ENCODE measurements around the gene ANGPTL8. TPM values are rescaled to one million over a fixed set of nuclear protein-coding genes. Genes with fewer than 3 reads are reported as not detected.

Gene ANGPTL8
- total RNA-seq, 1 donor from 2014 or later: not detected

DNA sequence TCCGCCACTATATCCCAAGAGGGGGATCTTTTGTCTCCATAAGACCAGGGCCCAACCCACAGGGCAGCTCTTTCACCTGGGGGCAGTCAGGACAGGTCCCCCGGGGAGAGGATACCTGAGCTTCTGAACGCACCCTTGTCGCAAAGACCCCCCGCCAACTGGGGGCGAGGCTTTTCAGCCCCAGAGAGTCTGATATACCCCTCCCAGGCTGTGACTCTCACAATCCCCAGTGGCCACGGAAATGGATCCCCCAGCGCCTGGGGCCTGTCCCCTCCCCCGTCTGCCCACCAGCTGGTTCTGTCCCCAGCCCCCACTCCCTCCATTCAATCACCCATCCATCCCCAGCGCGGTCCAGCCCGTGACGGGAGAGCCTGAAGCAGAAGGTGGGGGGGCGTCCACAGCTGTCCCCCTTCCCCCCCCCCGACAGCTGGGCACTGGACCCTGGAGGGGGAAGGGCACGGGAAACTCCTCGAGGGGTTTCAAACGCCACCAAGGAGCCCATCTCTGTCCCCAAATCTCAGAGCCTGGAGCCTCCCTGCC is 22.1 kb downstream of the ANGPTL8 start:
- ATAC-seq: no peak

DNA sequence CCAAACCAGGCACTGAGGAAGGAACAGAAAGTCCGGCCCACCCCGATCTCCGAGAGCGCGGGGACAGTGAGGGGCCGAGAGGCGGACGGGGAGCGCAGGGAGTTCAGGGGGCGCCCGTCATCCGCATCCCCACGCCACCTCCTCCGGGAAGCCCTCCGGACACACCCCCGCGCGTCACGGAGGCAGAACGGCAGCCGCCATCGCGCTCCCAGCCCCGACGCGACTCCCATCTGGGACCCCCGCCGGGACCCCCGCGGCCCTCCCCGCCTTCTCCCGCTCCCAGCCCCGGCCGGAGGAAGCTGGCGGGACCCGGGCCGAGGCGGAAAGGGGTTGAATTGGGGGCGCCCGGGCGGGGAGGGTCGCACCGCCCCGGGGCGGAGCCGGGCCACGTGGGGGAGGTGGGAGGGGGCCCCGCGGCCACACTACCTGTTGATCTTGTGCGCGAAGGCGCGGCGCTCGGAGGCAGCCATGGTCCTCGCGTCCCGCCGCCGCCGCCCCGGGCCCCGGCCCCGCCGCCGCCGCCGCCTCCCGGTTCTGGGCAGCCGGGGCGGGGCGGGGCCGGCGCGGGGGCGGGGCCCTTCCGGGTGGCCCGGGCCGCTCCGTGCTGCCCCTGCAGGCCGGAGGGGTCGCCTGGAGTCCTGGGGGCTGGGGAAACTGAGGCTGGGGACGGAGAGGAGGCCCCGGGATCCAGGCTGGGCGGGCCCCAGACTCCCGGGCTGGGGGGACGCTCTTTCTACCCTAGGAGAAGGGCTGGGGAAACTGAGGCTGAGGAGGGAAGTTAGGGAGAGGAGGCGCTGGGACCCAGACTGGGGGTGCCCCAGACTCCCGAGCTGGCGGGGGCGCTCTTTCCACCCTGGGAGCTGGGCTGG is 22.8 kb downstream of the ANGPTL8 start, which contains the start of gene DOCK6:
DOCK6 (minus strand) TSS at position 554 of the 869 bp plus-strand sequence; CDS start at position 470, 84 bp downstream.
- peak; percentile 7 for ATAC-seq

DNA sequence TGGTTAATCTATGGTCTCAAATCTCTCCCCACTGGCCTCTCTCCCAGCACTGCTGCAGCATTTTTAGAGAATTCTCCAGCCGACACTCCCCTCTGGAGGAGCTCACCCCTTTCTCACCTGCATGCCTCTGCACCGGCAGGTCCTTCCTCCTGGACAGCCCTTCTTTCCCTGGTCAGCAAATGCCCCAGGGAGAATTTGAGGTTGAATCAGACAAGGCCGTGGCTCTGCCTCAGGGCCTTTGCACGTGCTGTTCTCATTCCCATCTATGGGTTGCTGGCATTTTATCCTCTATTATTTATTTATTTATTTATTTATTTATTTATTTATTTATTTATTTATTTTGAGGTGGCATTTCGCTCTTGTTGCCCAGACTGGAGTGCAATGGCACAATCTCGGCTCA is 24.3 kb downstream of the ANGPTL8 start:
- ATAC-seq: no peak

DNA sequence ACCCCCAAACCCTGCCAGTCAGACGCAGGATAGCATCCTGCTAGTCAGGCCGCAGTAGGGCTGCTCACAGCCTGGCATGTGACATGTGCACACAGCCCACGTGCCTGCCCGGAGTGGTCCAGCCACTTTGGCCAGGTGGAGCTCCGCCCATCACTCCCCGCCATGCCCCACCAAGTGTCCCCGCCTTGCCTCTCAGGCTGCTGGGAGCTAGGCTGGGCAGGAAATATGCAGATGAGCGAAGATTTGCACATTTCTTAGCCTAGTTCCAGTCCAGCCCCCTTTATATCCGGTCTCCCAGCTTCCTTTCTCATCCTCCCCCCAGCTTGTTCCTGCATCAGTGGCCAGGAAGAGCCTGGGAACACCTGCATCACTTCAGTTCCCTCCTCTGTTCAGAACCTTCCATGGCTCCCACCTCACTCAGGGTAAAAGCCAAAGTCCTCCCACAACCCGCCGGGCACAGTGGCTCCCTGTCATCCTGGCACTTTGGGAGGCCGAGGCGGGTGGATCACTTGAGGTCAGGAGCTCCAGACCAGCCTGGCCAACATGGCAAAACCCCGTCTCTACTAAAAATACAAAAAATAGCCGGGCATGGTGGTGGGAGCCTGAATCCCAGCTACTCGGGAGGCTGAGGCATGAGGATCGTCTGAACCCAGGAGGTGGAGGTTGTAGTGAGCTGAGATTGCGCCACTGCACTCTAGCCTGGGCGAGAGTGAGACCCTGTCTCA is 25.2 kb downstream of the ANGPTL8 start:
- peak; percentile 83 for ATAC-seq

DNA sequence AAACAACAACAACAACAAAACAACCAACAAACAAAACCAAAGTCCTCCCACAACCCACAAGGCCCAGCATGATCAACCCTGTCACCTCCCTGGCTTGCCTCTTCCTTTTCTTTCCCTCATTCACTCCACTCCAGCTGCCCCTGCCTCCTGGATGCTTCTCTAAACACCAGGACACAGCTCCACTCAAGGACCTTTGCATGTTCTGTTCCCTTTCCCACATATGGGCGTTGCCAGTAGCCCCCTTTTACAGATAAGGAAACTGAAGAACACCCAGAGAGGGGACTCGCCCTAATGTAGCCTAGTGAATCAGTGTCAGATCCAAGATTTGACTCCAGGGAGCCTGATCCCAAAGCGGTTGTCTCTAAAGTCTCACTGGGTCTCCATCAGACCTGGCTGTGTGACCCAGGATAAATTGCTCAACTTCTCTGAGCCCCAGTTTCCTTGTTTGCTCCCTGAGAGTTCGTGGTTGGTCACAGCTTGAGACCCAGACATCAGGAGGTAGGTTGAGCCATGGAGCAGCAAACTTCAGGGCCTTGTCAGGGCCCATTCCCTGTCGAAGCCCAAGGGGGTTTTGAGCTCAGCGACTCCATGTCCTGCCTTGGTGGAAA is 25.9 kb downstream of the ANGPTL8 start:
- no peak for ATAC-seq

DNA sequence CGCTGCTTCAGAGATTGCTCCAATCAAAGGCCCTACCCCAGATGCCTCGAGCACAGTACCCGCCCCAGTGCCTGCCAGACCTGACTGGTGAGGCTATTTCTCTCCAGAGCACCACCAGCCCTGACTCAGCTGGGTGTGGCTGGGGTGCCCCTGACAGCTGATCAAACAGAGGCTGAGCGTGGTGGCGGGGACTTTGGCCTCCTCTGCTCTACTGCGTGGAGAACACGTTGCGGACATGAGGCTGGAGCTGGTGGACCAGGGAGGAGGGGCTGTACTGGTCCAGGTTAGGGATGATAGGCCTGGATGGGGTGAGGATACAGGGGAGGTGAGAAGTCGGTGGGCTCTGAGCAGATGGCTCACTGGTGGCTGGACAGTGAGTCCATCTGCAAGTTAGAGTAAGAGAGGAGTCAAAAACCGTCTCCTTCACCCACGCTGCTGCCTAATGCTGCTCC is 26.4 kb downstream of the ANGPTL8 start:
- ATAC-seq: peak; percentile 90

DNA sequence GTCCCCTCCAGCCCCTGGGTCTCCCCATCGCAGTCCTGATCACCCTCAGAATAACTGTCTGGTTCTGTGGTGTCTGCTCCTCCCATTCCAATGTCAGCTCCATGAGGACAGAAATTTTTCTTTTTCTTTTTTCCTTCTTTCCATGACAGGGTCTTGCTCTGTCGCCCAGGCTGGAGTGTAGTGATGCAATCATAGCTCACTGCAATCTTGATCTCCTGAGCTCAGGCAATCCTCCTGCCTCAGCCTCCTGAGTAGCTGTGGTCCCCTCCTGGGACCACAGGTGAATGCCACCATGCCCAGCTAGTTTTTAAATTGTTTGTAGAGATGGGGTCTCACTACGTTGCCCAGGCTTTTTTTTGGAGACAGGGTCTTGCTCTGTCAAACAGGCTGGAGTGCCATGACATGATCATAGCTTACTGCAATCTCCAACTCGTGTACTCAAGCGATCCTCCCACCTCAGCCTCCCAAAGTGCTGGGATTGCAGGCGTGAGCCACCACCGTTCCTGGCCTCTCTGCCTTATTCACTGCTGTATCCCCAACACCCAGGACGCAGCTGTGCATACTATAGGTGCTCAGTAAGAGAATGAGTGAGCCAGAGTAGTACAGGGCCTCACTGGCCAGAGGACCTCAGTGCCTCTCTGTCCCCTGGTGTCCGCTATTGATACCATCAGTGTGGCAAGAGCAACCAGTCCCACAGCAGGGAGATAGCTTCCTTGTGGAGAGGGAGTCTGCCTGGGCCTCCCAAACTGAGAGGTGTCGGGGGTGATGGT is 28.1 kb downstream of the ANGPTL8 start:
- ATAC-seq: no peak

DNA sequence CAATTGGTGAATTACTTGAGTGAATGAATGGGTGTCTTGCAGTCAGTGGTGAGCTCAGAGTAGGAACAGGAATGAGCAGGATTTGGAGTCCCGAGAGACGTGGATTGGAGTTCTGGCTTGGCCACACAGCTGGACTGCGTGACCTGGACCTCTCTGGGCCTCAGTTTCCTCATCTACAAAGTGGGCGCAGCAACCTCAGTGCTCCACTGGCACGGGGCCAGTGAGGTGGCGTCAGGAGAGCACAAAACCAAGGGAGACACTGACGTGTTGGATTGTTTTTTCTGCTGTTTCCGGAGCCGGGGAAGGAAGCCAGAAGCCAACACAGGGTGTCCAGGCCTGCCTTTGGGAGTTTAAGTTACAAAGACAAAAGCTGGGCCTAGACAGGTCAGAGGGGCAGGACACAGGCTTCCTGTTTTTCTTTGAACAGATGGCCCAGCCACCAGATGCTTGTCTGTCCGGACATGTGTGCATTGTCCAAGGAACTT is 29.4 kb downstream of the ANGPTL8 start:
- ATAC-seq: peak; percentile 13

DNA sequence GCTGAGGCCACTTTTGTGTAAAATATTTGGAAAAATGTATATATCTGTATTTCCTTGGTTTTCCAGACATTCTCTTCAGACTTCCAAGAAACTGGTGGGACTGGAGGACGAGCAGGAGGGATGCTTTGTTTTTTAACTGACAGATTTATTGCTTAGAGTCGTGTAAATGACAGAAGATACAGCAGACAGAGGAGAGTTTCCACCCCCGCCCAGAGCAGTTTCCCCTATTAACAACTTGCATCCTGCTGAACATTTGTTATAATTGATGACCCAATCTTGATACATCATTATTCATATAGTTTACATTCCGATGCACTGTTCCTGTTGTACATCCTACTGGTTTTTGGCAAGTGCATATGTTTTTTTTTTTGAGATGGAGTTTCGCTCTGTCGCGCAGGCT is 30.0 kb downstream of the ANGPTL8 start:
- ATAC-seq: no peak

DNA sequence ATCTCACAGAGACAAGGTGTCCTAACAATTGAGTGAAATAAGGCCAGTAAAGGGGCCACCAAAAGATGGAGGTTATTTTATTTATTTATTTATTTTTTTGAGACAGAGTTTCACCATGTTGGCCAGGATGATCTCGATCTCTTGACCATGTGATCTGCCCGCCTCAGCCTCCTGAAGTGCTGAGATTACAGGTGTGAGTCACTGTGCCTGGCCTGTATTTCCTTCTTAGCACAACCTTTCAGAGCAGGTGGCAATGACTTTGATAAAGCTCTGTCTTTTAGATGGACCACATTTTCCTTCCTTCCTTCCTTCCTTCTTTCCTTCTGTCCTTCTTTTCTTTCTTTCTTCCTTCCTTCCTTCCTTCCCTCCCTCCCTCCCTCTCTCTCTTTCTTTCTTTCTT is 33.9 kb downstream of the ANGPTL8 start:
- no peak for ATAC-seq

DNA sequence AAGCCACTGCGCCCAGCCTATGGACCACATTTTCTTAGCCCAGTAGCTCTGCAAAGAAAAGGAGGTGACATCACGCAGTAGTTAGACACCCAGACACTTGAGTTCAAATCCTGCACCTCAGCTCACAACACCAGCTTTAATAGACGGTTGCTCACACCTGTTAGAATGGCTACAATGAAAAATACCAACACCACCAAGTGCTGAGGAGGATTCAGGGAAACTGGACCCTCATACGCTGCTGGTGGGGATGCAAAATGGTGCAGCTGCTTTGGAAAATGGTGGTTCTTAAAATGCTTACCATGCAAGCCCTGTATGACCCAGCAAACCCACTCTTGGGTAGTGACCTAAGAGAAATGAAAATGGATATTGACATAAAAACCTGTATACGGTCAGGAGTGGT is 34.6 kb downstream of the ANGPTL8 start:
- no peak for ATAC-seq

DNA sequence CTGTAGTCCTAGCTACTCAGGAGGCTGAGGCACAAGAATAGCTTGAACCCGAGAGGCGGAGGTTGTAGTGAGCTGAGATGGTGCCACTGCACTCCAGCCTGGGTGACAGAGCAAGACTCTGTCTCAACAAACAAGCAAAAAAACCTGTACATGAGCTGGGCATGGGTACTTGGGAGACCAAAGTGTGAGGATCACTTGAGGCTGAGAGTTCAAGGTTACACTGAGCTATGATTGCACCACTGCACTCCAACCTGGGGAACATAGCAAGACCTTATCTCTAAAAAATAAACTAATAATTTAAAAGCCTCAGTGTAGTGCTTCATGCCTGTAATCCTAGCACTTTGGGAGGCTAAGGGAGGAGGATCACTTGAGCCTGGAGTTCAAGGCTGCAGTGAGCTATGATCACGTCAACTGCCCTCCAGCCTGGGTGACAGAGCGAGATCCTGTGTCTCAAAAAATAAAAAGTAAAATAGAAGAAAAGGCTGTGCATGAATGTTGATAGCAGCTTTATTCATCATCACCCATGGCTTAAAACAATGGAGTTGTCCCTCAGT is 35.2 kb downstream of the ANGPTL8 start:
- no peak for ATAC-seq

DNA sequence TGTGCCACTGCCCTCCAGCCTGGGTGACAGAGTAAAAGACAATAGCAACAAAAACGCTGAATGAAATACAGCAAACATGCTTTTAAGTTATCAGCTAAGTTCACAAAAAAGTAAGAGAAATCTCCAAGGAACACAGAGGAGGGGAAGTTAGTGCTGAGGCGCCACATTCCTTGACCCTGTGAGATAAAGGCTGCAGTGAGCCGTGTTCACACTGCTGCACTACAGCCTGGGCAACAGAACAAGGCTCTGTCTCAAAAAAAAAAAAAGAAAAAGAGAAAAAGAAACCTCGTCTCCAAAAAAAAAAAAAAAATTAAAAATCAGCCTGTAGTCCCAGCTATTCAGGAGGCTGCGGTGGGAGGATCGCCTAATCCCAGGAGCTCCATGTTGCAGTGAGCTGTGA is 39.3 kb downstream of the ANGPTL8 start:
- no peak for ATAC-seq

DNA sequence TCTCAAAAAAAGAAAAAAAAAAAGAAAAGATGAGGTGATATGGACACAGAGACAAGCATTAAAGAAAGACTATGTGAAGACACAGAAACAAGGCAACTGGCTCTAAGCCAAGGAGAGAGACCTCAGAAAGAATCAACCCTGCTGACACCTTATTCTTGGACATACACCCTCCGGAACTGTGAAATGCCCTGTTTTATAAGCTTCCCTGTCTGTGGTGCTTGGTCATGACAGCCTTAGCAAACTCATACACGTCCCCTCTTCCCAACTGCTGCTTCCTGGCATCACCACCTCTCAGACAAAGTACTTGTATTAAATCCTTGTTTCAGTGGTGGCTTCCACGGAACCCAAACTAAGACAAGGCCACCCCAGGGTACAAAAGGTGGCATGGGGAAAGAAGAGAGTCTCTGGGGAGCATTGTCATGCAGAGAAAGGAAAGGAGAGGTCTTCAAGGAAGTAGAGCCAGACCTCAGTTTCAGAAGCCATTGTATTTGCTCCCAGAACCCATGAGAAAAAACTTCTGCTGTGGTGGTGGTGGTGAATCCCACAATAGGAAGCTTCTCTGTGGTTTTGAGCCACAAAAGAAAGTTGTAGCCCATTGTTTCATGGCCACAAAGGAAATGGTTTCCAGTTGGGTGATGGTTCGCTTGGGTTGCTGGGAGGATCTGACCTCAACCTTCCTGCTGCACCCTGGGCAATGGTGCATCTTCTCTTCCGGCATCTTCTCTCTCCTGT is 40.3 kb downstream of the ANGPTL8 start:
- peak; percentile 49 for ATAC-seq

DNA sequence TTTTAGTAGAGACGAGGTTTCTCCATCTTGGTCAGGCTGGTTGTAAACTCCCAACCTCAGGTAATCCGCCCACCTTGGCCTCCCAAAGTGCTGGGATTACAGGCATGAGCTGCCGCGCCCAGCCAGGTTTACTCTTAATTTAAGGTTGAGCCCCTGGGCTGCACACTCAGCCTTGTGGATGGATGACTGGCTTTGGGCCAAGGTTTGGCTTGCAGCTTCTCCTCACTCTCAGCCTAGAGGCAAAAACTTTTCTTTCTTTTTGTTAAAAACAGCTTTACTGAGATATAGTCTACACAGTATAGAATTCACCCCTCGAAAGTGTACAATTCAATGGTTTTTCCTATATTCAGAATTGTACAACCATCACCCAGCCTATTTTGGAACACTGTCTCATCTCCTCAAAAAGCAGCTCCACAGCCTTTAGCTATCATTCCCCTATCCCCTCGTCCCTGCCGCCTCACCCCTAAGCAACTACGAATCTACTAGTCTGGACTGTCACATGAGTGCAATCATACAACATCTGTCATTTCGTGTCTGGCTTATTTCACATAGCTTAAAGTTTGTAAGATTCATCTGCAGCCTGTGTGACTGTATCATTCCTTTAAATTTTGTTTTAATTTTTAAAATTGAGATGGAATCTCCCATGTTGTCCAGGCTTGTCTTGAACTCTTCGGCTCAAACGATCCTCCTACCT is 42.1 kb downstream of the ANGPTL8 start:
- peak; percentile 27 for ATAC-seq

DNA sequence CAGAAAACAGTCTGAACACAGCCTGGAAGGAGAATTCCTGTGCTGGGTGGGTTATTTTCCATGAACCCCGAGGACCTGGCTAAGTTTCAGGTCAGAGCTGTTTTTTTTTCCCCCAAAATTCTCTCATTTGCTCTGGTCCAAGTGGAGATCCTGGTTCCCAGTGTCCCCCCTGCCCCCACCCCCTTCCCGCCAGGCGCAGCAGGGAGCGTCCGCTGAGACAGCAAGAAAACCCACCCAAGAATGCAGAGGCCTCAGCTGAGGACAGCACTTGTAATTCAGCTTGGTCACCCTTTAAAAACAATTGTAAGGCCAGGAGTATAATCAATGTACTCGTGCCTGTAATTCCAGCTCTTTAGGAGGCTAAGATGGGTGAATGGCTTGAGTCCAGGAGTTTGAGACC is 45.1 kb downstream of the ANGPTL8 start:
- ATAC-seq: no peak

DNA sequence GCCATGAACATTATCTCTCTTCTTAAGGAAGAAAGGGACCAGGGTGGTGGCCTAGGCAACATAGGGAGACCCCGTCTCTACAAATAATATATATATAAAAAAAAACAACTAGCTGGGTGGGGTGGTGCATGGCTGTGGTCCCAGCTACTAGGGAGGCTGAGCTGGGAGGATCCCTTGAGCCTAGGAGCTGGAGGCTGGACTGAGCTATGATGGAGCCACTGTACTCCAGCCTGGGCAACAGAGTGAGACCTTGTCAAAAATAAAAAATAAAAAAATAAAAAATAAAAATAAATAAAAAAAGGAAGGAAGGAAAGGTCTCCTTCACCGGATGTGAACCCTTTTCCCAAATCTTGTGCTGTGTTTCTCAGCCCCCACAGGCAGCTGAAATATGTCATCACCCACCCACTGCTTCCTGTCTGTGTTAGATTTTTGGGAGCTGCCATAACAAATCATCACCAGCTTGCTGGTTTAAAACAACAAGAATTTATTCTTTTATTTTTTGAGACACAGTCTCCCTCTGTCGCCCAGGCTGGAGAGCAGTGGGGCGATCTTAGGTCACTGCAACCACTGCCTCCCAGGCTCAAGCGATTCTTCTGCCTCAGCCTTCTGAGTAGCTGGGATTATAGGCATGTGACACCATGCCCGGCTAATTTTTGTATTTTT is 47.0 kb downstream of the ANGPTL8 start:
- no peak for ATAC-seq

DNA sequence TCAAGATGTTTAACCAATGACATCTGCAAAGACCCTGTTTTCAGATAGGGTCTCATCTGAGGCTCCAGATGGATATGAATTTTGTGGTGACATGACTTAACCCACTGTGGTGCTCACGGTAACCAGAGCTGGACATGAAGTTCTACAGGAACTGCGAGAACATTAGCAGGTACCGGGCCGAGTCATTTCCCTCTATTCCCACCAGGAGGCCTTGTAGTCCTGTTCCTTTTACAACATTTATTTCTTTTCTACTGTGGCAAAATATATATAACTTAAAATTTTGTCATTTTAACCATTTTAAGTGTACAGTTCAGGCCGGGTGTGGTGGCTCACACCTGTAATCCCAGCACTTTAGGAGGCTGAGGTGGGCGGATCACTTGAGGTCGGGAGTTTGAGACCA is 48.9 kb downstream of the ANGPTL8 start:
- no peak for ATAC-seq

DNA sequence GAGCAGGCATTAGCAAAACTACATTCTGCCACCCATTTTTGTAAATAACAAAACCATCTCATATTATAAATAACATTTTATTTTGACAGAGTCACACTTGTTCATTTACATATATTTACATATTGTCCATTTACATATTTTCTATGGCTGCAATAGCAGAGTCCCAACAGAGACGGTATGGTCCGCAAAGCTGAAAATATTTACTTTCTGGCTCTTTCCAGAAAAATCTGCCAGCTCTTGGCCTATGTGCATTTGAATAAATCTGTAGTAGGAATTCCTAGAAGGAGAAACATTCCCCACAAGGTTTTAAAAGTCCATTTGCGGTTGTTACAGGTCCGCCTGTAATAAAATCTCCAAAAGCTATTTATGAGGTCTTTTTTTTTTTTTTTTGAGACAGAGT is 50.8 kb downstream of the ANGPTL8 start:
- no peak for ATAC-seq

DNA sequence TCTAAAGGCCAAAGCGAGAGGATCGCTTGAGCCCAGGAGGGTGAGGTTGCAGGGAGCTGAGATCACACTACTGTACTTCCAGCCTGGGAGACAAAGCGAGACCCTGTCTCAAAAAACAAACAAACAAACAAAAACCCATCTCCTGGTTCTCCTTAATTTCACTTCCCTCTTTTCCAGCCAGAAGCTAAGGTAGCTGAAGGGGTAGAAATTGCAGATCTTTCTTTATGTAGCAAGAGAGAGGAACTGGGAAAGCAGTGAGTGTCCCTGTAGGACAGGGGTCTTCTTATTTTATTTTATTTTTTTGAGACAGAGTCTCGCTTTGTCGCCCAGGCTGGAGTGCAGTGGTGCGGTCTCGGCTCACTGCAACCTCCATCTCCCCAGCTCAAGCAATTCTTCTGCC is 52.0 kb downstream of the ANGPTL8 start:
- no peak for ATAC-seq
